HepG2 (cell line): Measurements from ENCODE around the gene IFIT1. TPM values are rescaled to one million over a fixed set of nuclear protein-coding genes. Genes with fewer than 3 reads are reported as not detected.

Source experiments
- AHDC1 ChIP-seq: sonication (generic); formaldehyde crosslinking; IDR thresholded peaks from 2 replicates; pipeline ENCODE4 v1.5.1; 2020; ENCODE audit warnings: mild to moderate bottlenecking, missing genetic modification reagents, borderline replicate concordance
- BATF2 ChIP-seq: sonication (generic); formaldehyde crosslinking; IDR thresholded peaks from 2 replicates; pipeline ENCODE4 v1.8.0; 2022; ENCODE audit warnings: mild to moderate bottlenecking, missing genetic modification reagents, moderate library complexity
- KDM4B ChIP-seq: sonication (generic); formaldehyde crosslinking; IDR thresholded peaks from 2 replicates; pipeline ENCODE4 v1.4.0; 2020; ENCODE audit warnings: missing genetic modification reagents
- KDM6A ChIP-seq: IDR thresholded peaks from 2 replicates; pipeline ENCODE4 v1.6.1; 2016; ENCODE audit warnings: low read depth
- KIAA2018 ChIP-seq: sonication (generic); formaldehyde crosslinking; IDR thresholded peaks from 2 replicates; pipeline ENCODE4 v1.5.0; 2020; ENCODE audit warnings: mild to moderate bottlenecking, missing genetic modification reagents, borderline replicate concordance
- MXD4 ChIP-seq: IDR thresholded peaks from 2 replicates; pipeline ENCODE4 v1.6.1; 2016; ENCODE audit warnings: mild to moderate bottlenecking, missing biosample characterization, missing genetic modification reagents
- POGZ ChIP-seq: sonication (generic); formaldehyde crosslinking; IDR thresholded peaks from 2 replicates; pipeline ENCODE4 v1.4.0; 2020; ENCODE audit warnings: mild to moderate bottlenecking, missing genetic modification reagents
- RORA ChIP-seq: sonication (generic); formaldehyde crosslinking; IDR thresholded peaks from 2 replicates; pipeline ENCODE4 v1.5.0; 2020; ENCODE audit warnings: mild to moderate bottlenecking, missing genetic modification reagents, moderate library complexity
- TAF15 ChIP-seq: fragments of 200-400 bp; formaldehyde crosslinking; IDR thresholded peaks from one replicate; pipeline ENCODE4 v1.6.1; 2018; ENCODE audit warnings: mild to moderate bottlenecking, low read depth, low read length; ENCODE audit not compliant: poor library complexity, severe bottlenecking
- TBX3 ChIP-seq: fragments of 450-650 bp; IDR thresholded peaks from 2 replicates; pipeline ENCODE4 v1.6.1; 2017; ENCODE audit warnings: antibody characterized with exemption, mild to moderate bottlenecking, inconsistent platforms, borderline replicate concordance
- ZBTB38 ChIP-seq: sonication (generic); formaldehyde crosslinking; IDR thresholded peaks from 2 replicates; pipeline ENCODE4 v1.5.1; 2020; ENCODE audit warnings: mild to moderate bottlenecking, missing genetic modification reagents
- ZNF431 ChIP-seq: sonication (generic); formaldehyde crosslinking; IDR thresholded peaks from 2 replicates; pipeline ENCODE4 v1.9.0; 2022; ENCODE audit warnings: missing genetic modification reagents, low read depth, mild to moderate bottlenecking, borderline replicate concordance
- ZNF563 ChIP-seq: sonication (generic); formaldehyde crosslinking; IDR thresholded peaks from 2 replicates; pipeline ENCODE4 v1.8.0; 2022; ENCODE audit warnings: mild to moderate bottlenecking, moderate library complexity, missing genetic modification reagents
- ZNF891 ChIP-seq: sonication (generic); formaldehyde crosslinking; IDR thresholded peaks from 2 replicates; pipeline ENCODE4 v1.5.0; 2020; ENCODE audit warnings: mild to moderate bottlenecking, missing genetic modification reagents
- polyA plus RNA-seq, 8 experiments: library from polyadenylated mRNA; depleted of rRNA in 3 of 8; stranded (reverse) in 7 of 8; unstranded in 1 of 8; fragments of >200 nt; fragmentation: Illumina TruSeq in 4 of 8; extraction: Trizol in 4 of 8; gene quantifications; 2 replicates each; pipeline versions ENCODE4 v1.2.1 to v1.2.3, GENCODE V29; 2011 to 2016; ENCODE audit warnings: low read depth in 4 of 8, missing spikeins in 1 of 8, mixed read lengths in 1 of 8; ENCODE audit not compliant: insufficient read depth in 1 of 8
- total RNA-seq, 5 experiments: library from RNA; depleted of rRNA; stranded (reverse); fragments of >200 nt; fragmentation: Illumina TruSeq; extraction: Trizol; gene quantifications; 2 replicates each; pipeline ENCODE4 v1.2.3, GENCODE V29; 2016; ENCODE audit warnings: low read depth in 1 of 5

The IFIT1 gene
- total and polyA plus RNA-seq, 2 of the 13 experiments (the other 11 are each of a cell fraction or from before 2014, with no cell fraction given) = 1.5 to 5.5 TPM

GRCh38 chr10:89373916-89374711 lies 18.3 kb upstream of the IFIT1 start (continued):
- TF ChIP-seq KIAA2018 (CRISPR knock-in tag) (no peak), ZNF431 (no peak), KDM6A (CRISPR knock-in tag) (peak; percentile 71; the same call in 1 of the 2 replicates), POGZ (peak; percentile 44; the same call in 1 of the 2 replicates), KDM4B (peak; percentile 77; the same call in 1 of the 2 replicates), ZNF891 (CRISPR knock-in tag) (no peak), TAF15 (no peak), RORA (CRISPR knock-in tag) (no peak), MXD4 (CRISPR knock-in tag) (no peak; the same call in 1 of the 2 replicates), AHDC1 (CRISPR knock-in tag) (peak; percentile 88; the same call in 1 of the 2 replicates), ZBTB38 (no peak), TBX3 (peak; percentile 41; the same call in 1 of the 2 replicates), BATF2 (CRISPR knock-in tag) (no peak), ZNF563 (CRISPR knock-in tag) (no peak)
